ENCODE measurements around the gene COL6A2. TPM values are rescaled to one million over a fixed set of nuclear protein-coding genes. Genes with fewer than 3 reads are reported as not detected.

COL6A2 gene
- total RNA-seq, 1 experiment from 2014 or later = 22.0 TPM

- no peaks in the 10 kb centered on the region for H3K4me1 ChIP-seq (replicated peaks; ENCODE audit: insufficient read depth)
- H2AFZ ChIP-seq = no peak overlapping the region
- no peak overlapping the region for H3K4me3 ChIP-seq
- no peak overlapping the region for H3K27ac ChIP-seq
- POLR2A ChIA-PET (ENCODE audit: unreplicated experiment) = no interaction called here
- no peaks in the 10 kb centered on the region for H3K9me2 ChIP-seq (ENCODE audit: insufficient read depth)
- TF ChIP-seq, protein P1, sequence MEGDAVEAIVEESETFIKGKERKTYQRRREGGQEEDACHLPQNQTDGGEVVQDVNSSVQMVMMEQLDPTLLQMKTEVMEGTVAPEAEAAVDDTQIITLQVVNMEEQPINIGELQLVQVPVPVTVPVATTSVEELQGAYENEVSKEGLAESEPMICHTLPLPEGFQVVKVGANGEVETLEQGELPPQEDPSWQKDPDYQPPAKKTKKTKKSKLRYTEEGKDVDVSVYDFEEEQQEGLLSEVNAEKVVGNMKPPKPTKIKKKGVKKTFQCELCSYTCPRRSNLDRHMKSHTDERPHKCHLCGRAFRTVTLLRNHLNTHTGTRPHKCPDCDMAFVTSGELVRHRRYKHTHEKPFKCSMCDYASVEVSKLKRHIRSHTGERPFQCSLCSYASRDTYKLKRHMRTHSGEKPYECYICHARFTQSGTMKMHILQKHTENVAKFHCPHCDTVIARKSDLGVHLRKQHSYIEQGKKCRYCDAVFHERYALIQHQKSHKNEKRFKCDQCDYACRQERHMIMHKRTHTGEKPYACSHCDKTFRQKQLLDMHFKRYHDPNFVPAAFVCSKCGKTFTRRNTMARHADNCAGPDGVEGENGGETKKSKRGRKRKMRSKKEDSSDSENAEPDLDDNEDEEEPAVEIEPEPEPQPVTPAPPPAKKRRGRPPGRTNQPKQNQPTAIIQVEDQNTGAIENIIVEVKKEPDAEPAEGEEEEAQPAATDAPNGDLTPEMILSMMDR (conservative IDR thresholded peaks at IDR 0.05) = no peak
- TF ChIP-seq EZH2 (IDR thresholded peaks at IDR 0.05; ENCODE audit: low read depth) = no peak
- no peaks in the 10 kb centered on the region for H3K9me3 ChIP-seq (ENCODE audit: insufficient read depth, low read depth)
- no peaks in the 10 kb centered on the region for H3K36me3 ChIP-seq (ENCODE audit: low read depth)
- BruUV-seq (replicated peaks) = no TSS peak
- H3K79me2 ChIP-seq (ENCODE audit: low read depth) = no peaks in the 10 kb centered on the region
- H3K4me2 ChIP-seq = no peak overlapping the region
- H4K20me1 ChIP-seq (ENCODE audit: insufficient read depth) = no peaks in the 10 kb centered on the region
- no peak for DNase-seq
- no peaks in the 10 kb centered on the region for H3F3A ChIP-seq (ENCODE audit: insufficient read depth, low read depth)
- CTCF ChIA-PET = no interaction called here
- H3K27me3 ChIP-seq (ENCODE audit: insufficient read depth, low read depth) = no peaks in the 10 kb centered on the region
- intact Hi-C loops (cut with micrococcal nuclease; ENCODE audit: unreplicated experiment) = no loop called here
These were observed 28.0 kb downstream of the COL6A2 start for GRCh38 chr21:46125846-46126301.

DNA sequence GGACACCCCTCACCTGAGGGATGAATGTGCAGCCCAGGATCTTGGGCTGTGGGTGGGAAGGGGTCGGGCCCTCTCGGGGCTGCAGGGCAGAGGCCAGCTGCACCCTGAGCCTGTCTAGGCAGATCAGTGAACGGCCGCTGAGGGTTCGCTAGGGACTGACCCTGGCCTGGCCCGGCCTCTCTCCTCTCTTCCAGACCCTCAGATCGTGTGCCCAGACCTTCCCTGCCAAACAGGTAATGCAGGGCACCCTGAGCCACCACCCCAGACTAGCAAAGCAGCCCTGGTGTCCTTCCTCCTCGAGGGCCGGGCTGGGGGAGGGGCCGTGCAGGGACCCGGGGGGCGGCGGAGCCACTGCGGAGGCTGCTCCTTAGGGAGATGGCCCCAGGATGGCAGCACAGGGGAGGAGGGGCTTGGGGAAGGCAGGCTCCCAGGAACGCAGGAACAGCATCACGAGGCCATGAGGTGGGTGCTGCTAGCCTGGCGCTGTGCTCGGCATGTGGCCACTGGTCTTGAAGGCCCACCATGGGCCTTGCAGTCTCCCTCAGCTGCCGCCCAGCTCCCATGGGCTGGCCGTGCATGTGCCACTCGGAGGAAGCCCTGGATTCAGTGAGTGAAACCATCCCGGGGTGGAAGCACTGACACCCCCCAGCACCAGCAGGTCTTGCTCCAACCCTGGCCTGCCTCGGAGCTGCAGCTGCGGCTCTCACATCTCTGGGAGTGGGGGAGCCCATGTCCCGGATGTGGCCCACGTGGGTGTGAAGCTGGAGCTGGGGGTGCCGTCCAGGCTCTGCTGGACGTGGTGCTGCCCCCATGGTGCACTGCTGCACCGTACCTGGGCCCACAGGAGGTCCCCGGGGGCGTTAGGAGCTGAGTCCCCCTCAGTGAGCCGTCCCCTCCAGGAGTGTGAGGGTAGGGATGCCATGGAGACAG, 28.7 kb downstream of the COL6A2 start:
- no peaks in the 10 kb centered on the region for H3F3A ChIP-seq (ENCODE audit: insufficient read depth, low read depth)
- H3K4me3 ChIP-seq = no peak overlapping the region
- H3K9me3 ChIP-seq (ENCODE audit: insufficient read depth, low read depth) = no peaks in the 10 kb centered on the region
- intact Hi-C loops (cut with micrococcal nuclease; ENCODE audit: unreplicated experiment) = no loop called here
- no peaks in the 10 kb centered on the region for H3K27me3 ChIP-seq (ENCODE audit: insufficient read depth, low read depth)
- H3K4me2 ChIP-seq = no peak overlapping the region
- H3K27ac ChIP-seq = no peak overlapping the region
- no TSS peak for BruUV-seq (replicated peaks)
- no peaks in the 10 kb centered on the region for H3K79me2 ChIP-seq (ENCODE audit: low read depth)
- TF ChIP-seq EZH2 (IDR thresholded peaks at IDR 0.05; ENCODE audit: low read depth) = no peak
- TF ChIP-seq, protein P1 (conservative IDR thresholded peaks at IDR 0.05) = no peak
- H3K4me1 ChIP-seq (replicated peaks; ENCODE audit: insufficient read depth) = no peaks in the 10 kb centered on the region
- no peaks in the 10 kb centered on the region for H4K20me1 ChIP-seq (ENCODE audit: insufficient read depth)
- no peak for DNase-seq
- ChIA-PET CTCF (no interaction called here), POLR2A (ENCODE audit: unreplicated experiment) (no interaction called here)
- no peaks in the 10 kb centered on the region for H3K9me2 ChIP-seq (ENCODE audit: insufficient read depth)
- no peaks in the 10 kb centered on the region for H3K36me3 ChIP-seq (ENCODE audit: low read depth)
- no peak overlapping the region for H2AFZ ChIP-seq

- Histone ChIP-seq H3K4me3 (no peak overlapping the region), H3K4me2 (no peak overlapping the region), H3F3A (ENCODE audit: insufficient read depth, low read depth) (no peaks in the 10 kb centered on the region), H3K9me3 (ENCODE audit: insufficient read depth, low read depth) (no peaks in the 10 kb centered on the region), H3K79me2 (ENCODE audit: low read depth) (no peaks in the 10 kb centered on the region), H3K36me3 (ENCODE audit: low read depth) (no peaks in the 10 kb centered on the region), H3K9me2 (ENCODE audit: insufficient read depth) (no peaks in the 10 kb centered on the region), H3K4me1 (replicated peaks; ENCODE audit: insufficient read depth) (no peaks in the 10 kb centered on the region), H4K20me1 (ENCODE audit: insufficient read depth) (no peaks in the 10 kb centered on the region), H3K27me3 (ENCODE audit: insufficient read depth, low read depth) (no peaks in the 10 kb centered on the region), H3K27ac (no peak overlapping the region), H2AFZ (no peak overlapping the region)
- DNase-seq = no peak
- POLR2A ChIA-PET (ENCODE audit: unreplicated experiment) = no interaction called here
- CTCF ChIA-PET = no interaction called here
- intact Hi-C loops (cut with micrococcal nuclease; ENCODE audit: unreplicated experiment) = no loop called here
- no TSS peak for BruUV-seq (replicated peaks)
- TF ChIP-seq, protein P1 (conservative IDR thresholded peaks at IDR 0.05) = no peak
- no peak for TF ChIP-seq EZH2 (IDR thresholded peaks at IDR 0.05; ENCODE audit: low read depth)
These were observed 29.6 kb downstream of the COL6A2 start for GRCh38 chr21:46127239-46128105.
